ENCODE results near the gene ZC3H7B.

DNA sequence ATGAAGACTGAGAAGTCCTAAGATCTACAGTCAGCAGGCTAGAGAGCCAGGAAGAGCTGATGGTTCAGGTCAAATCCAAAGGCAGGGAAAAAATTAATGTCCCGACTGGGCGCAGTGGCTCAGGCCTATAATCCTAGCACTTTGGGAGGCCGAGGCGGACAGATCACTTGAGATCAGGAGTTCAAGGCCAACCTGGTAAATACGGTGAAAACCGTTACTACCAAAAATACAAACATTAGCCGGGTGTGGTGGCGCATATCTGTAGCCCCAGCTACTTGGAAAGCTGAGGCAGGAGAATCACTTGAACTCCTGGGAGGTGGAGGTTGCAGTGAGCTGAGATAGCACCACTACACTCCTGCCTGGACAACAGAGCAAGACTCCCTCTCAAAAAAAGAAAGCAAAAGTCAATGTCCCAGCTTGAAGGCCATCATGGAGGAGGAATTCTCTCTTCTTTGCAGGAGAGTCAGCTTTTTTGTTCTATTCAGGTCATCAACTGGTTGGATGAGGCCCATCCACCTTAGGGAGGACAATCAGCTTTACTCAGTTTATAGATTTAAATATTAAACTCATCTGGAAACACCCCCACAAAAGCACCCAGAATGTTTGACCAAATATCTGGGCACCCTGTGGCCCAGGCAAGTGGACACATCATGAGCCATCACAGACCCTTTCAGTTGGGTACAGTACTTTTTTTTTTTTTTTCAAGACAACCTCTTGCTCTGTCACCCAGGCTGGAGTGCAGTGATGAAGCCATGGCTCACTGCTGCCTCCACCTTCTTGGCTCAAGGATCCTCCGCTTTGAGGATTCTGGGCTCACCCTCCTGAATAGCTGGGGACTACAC, 4.3 kb upstream of the ZC3H7B start:
- TF ChIP-seq CTCF (IDR thresholded peaks at IDR 0.05; ENCODE audit: low read depth, low read length) (no peak), POLR2A (IDR thresholded peaks at IDR 0.05; ENCODE audit: extremely low read depth, insufficient read length) (no peak), MYC (IDR thresholded peaks at IDR 0.05; ENCODE audit: low read depth, low read length) (no peak)
- TF ChIP-seq, protein P1, sequence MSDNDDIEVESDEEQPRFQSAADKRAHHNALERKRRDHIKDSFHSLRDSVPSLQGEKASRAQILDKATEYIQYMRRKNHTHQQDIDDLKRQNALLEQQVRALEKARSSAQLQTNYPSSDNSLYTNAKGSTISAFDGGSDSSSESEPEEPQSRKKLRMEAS (IDR thresholded peaks at IDR 0.05; ENCODE audit: low read depth, low read length): no peak

All from NB4 (cell line).